SK-N-SH treated with all-trans-retinoic acid at 6 μM for 48 hours (cell line): Measurements from ENCODE around the gene FARP1.

Experiments used
- ATAC-seq: fragments of 200-7000 bp; cut with Tn5 transposase; 3 replicates; pipeline ENCODE4 v1.9.1; 2020; ENCODE audit warnings: mild to moderate bottlenecking, moderate library complexity
- ARNTL ChIP-seq: fragments of 450-650 bp; formaldehyde crosslinking; IDR thresholded peaks from 2 replicates; pipeline ENCODE4 v1.5.0; 2020; ENCODE audit warnings: low read depth, mild to moderate bottlenecking, moderate library complexity, borderline replicate concordance
- BACH2 ChIP-seq: fragments of 250-450 bp; sonication (Bioruptor Pico); IDR thresholded peaks from 2 replicates; pipeline ENCODE4 v1.9.0; 2021; ENCODE audit warnings: mild to moderate bottlenecking, borderline replicate concordance
- ESRRG ChIP-seq: fragments of 250-450 bp; sonication (Bioruptor Pico); IDR thresholded peaks from 2 replicates; pipeline ENCODE4 v1.6.1; 2021; ENCODE audit warnings: mild to moderate bottlenecking
- GLIS3 ChIP-seq: fragments of 250-450 bp; sonication (Bioruptor Pico); IDR thresholded peaks from 2 replicates; pipeline ENCODE4 v1.5.0; 2020; ENCODE audit warnings: mild to moderate bottlenecking, moderate library complexity
- ISL1 ChIP-seq: fragments of 250-450 bp; sonication (Bioruptor Pico); IDR thresholded peaks from 2 replicates; pipeline ENCODE4 v2.1.2; 2022; ENCODE audit warnings: mild to moderate bottlenecking, moderate library complexity
- OSR1 ChIP-seq: fragments of 250-450 bp; sonication (Bioruptor Pico); IDR thresholded peaks from 2 replicates; pipeline ENCODE4 v1.8.0; 2022; ENCODE audit warnings: moderate library complexity, mild to moderate bottlenecking, inconsistent platforms
- PATZ1 ChIP-seq: fragments of 250-450 bp; sonication (Bioruptor Pico); IDR thresholded peaks from 2 replicates; pipeline ENCODE4 v1.8.0; 2020; ENCODE audit warnings: mild to moderate bottlenecking, moderate library complexity, borderline replicate concordance
- PPARA ChIP-seq: fragments of 250-450 bp; sonication (Bioruptor Pico); IDR thresholded peaks from 2 replicates; pipeline ENCODE4 v1.5.0; 2020; ENCODE audit warnings: mild to moderate bottlenecking, borderline replicate concordance
- RARB ChIP-seq: fragments of 250-450 bp; sonication (Bioruptor Pico); IDR thresholded peaks from 2 replicates; pipeline ENCODE4 v1.8.0; 2021; ENCODE audit warnings: mild to moderate bottlenecking, moderate library complexity
- TCF4 ChIP-seq: fragments of 250-450 bp; sonication (Bioruptor Pico); IDR thresholded peaks from 2 replicates; pipeline ENCODE4 v1.8.0; 2021; ENCODE audit warnings: mild to moderate bottlenecking, moderate library complexity, borderline replicate concordance
- TOX ChIP-seq: fragments of 250-450 bp; sonication (Bioruptor Pico); IDR thresholded peaks from 2 replicates; pipeline ENCODE4 v1.8.0; 2021; ENCODE audit warnings: mild to moderate bottlenecking, moderate library complexity, borderline replicate concordance
- ZC3H10 ChIP-seq: fragments of 250-450 bp; sonication (Bioruptor Pico); IDR thresholded peaks from 2 replicates; pipeline ENCODE4 v1.5.1; 2021; ENCODE audit warnings: mild to moderate bottlenecking, moderate library complexity
- ZFP3 ChIP-seq: fragments of 250-450 bp; sonication (Bioruptor Pico); IDR thresholded peaks from 2 replicates; pipeline ENCODE4 v1.5.0; 2020; ENCODE audit warnings: mild to moderate bottlenecking, moderate library complexity
- ZFP30 ChIP-seq: fragments of 450-650 bp; formaldehyde crosslinking; IDR thresholded peaks from 2 replicates; pipeline ENCODE4 v1.5.0; 2022; ENCODE audit warnings: mild to moderate bottlenecking, moderate library complexity
- ZNF565 ChIP-seq: fragments of 450-650 bp; formaldehyde crosslinking; conservative IDR thresholded peaks from 2 replicates; pipeline ENCODE4 v1.5.0; 2020; ENCODE audit warnings: low read depth, mild to moderate bottlenecking, moderate library complexity
- ZNF70 ChIP-seq: fragments of 450-650 bp; formaldehyde crosslinking; IDR thresholded peaks from 2 replicates; pipeline ENCODE4 v1.5.0; 2020; ENCODE audit warnings: mild to moderate bottlenecking, moderate library complexity
- ZNF8 ChIP-seq: fragments of 450-650 bp; formaldehyde crosslinking; IDR thresholded peaks from 2 replicates; pipeline ENCODE4 v1.5.0; 2020; ENCODE audit warnings: mild to moderate bottlenecking, moderate library complexity
- TF ChIP-seq, protein P1 (sequence below): fragments of 250-450 bp; sonication (Bioruptor Pico); IDR thresholded peaks from 2 replicates; pipeline ENCODE4 v1.5.0; 2020; ENCODE audit warnings: mild to moderate bottlenecking, moderate library complexity
- TF ChIP-seq, protein P2 (sequence below): fragments of 250-450 bp; sonication (Bioruptor Pico); IDR thresholded peaks from 2 replicates; pipeline ENCODE4 v1.5.1; 2020; ENCODE audit warnings: low read depth, mild to moderate bottlenecking, moderate library complexity
- TF ChIP-seq, protein P3 (sequence below): fragments of 250-450 bp; sonication (Bioruptor Pico); IDR thresholded peaks from 2 replicates; pipeline ENCODE4 v1.5.1; 2021; ENCODE audit warnings: mild to moderate bottlenecking, moderate library complexity
- TF ChIP-seq, protein P4 (sequence below): fragments of 250-450 bp; sonication (Bioruptor Pico); IDR thresholded peaks from 2 replicates; pipeline ENCODE4 v1.8.0; 2021; ENCODE audit warnings: low read depth, mild to moderate bottlenecking, moderate library complexity, borderline replicate concordance

The FARP1 gene

DNA sequence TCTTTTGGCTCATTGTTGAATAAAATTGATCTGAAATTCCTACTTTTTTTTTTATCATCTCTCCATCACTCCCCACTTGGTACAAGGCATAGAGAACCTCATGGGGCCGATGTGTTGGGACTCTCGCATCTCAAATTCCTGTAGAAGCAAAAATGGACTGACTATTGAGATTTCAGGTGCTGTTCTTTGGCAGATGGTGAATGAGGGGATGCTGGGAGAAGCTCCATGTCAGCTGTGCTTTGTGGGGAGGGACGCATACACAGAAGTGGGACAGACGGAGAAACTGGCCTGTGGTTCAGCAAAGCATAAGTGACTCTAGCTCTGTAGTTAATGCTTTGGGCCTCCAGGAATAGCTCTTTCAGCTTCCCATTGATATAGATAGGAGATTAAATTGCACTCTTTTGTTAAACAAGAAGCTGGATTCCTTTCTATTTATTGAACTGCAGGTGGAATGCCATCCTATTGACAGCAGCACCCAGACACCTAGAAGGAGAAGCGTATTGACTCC lies 228.7 kb downstream of the FARP1 start (continued):
- TF ChIP-seq, protein P1, sequence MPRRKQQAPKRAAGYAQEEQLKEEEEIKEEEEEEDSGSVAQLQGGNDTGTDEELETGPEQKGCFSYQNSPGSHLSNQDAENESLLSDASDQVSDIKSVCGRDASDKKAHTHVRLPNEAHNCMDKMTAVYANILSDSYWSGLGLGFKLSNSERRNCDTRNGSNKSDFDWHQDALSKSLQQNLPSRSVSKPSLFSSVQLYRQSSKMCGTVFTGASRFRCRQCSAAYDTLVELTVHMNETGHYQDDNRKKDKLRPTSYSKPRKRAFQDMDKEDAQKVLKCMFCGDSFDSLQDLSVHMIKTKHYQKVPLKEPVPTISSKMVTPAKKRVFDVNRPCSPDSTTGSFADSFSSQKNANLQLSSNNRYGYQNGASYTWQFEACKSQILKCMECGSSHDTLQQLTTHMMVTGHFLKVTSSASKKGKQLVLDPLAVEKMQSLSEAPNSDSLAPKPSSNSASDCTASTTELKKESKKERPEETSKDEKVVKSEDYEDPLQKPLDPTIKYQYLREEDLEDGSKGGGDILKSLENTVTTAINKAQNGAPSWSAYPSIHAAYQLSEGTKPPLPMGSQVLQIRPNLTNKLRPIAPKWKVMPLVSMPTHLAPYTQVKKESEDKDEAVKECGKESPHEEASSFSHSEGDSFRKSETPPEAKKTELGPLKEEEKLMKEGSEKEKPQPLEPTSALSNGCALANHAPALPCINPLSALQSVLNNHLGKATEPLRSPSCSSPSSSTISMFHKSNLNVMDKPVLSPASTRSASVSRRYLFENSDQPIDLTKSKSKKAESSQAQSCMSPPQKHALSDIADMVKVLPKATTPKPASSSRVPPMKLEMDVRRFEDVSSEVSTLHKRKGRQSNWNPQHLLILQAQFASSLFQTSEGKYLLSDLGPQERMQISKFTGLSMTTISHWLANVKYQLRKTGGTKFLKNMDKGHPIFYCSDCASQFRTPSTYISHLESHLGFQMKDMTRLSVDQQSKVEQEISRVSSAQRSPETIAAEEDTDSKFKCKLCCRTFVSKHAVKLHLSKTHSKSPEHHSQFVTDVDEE (CRISPR knock-in tag), result no peak
- TF ChIP-seq RARB (no peak), ESRRG (CRISPR knock-in tag) (no peak), ZFP30 (CRISPR knock-in tag) (no peak), ARNTL (CRISPR knock-in tag) (no peak), ZNF8 (CRISPR knock-in tag) (no peak), ISL1 (CRISPR knock-in tag) (no peak), TCF4 (CRISPR knock-in tag) (no peak)

GRCh38 chr13:98372876-98373275 lies 230.0 kb downstream of the FARP1 start:
- no peak for ATAC-seq
- TF ChIP-seq ZFP3 (CRISPR knock-in tag), result no peak
- TF ChIP-seq PATZ1 (CRISPR knock-in tag), result no peak
- TF ChIP-seq BACH2, result no peak
- TF ChIP-seq OSR1, result no peak
- no peak for TF ChIP-seq RARB
- TF ChIP-seq, protein P2, sequence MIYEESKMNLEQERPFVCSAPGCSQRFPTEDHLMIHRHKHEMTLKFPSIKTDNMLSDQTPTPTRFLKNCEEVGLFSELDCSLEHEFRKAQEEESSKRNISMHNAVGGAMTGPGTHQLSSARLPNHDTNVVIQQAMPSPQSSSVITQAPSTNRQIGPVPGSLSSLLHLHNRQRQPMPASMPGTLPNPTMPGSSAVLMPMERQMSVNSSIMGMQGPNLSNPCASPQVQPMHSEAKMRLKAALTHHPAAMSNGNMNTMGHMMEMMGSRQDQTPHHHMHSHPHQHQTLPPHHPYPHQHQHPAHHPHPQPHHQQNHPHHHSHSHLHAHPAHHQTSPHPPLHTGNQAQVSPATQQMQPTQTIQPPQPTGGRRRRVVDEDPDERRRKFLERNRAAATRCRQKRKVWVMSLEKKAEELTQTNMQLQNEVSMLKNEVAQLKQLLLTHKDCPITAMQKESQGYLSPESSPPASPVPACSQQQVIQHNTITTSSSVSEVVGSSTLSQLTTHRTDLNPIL (CRISPR knock-in tag), result no peak
- no peak for TF ChIP-seq TOX (CRISPR knock-in tag)
- no peak for TF ChIP-seq ZNF565 (CRISPR knock-in tag)
- TF ChIP-seq ISL1 (CRISPR knock-in tag), result no peak
- no peak for TF ChIP-seq GLIS3 (CRISPR knock-in tag)
- TF ChIP-seq, protein P3, sequence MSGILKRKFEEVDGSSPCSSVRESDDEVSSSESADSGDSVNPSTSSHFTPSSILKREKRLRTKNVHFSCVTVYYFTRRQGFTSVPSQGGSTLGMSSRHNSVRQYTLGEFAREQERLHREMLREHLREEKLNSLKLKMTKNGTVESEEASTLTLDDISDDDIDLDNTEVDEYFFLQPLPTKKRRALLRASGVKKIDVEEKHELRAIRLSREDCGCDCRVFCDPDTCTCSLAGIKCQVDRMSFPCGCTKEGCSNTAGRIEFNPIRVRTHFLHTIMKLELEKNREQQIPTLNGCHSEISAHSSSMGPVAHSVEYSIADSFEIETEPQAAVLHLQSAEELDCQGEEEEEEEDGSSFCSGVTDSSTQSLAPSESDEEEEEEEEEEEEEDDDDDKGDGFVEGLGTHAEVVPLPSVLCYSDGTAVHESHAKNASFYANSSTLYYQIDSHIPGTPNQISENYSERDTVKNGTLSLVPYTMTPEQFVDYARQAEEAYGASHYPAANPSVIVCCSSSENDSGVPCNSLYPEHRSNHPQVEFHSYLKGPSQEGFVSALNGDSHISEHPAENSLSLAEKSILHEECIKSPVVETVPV (CRISPR knock-in tag), result no peak
- no peak for TF ChIP-seq ARNTL (CRISPR knock-in tag)
- no peak for TF ChIP-seq ZNF8 (CRISPR knock-in tag)
- TF ChIP-seq PPARA (CRISPR knock-in tag), result no peak

DNA sequence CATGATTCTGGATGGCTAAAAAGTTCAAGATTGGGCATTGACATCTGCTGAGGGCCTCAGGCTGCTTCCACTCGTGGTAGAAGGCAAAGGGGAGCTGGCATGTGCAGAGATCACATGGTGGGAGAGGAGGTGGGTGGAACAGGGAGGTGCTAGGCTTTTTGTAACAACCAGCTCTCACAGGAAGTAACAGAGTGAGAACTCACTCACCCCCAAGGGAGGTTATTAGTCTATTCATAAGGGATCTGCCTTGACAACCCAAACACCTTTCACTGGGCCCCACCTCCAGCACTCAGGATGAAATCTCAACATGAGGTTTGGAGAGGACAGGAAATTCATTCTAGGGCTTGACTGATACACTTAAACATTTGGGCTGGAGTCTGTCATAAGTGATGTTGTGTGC lies 231.9 kb downstream of the FARP1 start:
- no peak for TF ChIP-seq ZNF8 (CRISPR knock-in tag)
- no peak for TF ChIP-seq PATZ1 (CRISPR knock-in tag)
- TF ChIP-seq ZFP3 (CRISPR knock-in tag), result no peak
- TF ChIP-seq TCF4 (CRISPR knock-in tag), result no peak
- TF ChIP-seq, protein P4, sequence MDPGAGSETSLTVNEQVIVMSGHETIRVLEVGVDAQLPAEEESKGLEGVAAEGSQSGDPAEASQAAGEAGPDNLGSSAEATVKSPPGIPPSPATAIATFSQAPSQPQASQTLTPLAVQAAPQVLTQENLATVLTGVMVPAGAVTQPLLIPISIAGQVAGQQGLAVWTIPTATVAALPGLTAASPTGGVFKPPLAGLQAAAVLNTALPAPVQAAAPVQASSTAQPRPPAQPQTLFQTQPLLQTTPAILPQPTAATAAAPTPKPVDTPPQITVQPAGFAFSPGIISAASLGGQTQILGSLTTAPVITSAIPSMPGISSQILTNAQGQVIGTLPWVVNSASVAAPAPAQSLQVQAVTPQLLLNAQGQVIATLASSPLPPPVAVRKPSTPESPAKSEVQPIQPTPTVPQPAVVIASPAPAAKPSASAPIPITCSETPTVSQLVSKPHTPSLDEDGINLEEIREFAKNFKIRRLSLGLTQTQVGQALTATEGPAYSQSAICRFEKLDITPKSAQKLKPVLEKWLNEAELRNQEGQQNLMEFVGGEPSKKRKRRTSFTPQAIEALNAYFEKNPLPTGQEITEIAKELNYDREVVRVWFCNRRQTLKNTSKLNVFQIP, result no peak
- TF ChIP-seq ARNTL (CRISPR knock-in tag), result no peak
- no peak for TF ChIP-seq ZFP30 (CRISPR knock-in tag)
- no peak for TF ChIP-seq ISL1 (CRISPR knock-in tag)
- no peak for TF ChIP-seq ZNF70
- TF ChIP-seq RARB, result no peak
- TF ChIP-seq ZC3H10 (CRISPR knock-in tag), result no peak
- no peak for ATAC-seq
